Neural progenitor cell (in vitro differentiated cells): Measurements from ENCODE around the gene PRKCB.

Experiments used
- EZH2 ChIP-seq: fragments of 200-600 bp; sonication (generic); IDR thresholded peaks from 2 replicates; pipeline ENCODE4 v1.6.1; 2017; ENCODE audit warnings: antibody characterized with exemption, mild to moderate bottlenecking, moderate library complexity
- EZH2phosphoT487 ChIP-seq: fragments of 200-600 bp; sonication (generic); IDR thresholded peaks from 2 replicates; pipeline ENCODE4 v1.6.1; 2017; ENCODE audit warnings: antibody characterized with exemption
- TF ChIP-seq, protein P1 (sequence below): fragments of 200-600 bp; sonication (generic); IDR thresholded peaks from 2 replicates; pipeline ENCODE4 v1.5.1; 2017; ENCODE audit warnings: antibody characterized with exemption, mild to moderate bottlenecking

- TF ChIP-seq, protein P1, sequence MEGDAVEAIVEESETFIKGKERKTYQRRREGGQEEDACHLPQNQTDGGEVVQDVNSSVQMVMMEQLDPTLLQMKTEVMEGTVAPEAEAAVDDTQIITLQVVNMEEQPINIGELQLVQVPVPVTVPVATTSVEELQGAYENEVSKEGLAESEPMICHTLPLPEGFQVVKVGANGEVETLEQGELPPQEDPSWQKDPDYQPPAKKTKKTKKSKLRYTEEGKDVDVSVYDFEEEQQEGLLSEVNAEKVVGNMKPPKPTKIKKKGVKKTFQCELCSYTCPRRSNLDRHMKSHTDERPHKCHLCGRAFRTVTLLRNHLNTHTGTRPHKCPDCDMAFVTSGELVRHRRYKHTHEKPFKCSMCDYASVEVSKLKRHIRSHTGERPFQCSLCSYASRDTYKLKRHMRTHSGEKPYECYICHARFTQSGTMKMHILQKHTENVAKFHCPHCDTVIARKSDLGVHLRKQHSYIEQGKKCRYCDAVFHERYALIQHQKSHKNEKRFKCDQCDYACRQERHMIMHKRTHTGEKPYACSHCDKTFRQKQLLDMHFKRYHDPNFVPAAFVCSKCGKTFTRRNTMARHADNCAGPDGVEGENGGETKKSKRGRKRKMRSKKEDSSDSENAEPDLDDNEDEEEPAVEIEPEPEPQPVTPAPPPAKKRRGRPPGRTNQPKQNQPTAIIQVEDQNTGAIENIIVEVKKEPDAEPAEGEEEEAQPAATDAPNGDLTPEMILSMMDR: no peak
- TF ChIP-seq EZH2 (no peak), EZH2phosphoT487 (no peak)
These were observed 280.4 kb downstream of the PRKCB start for GRCh38 chr16:24116046-24116776.
